HUES64 (cell line): ENCODE measurements around the gene SH2D7.

Source experiments
- H3K27ac ChIP-seq: 2 replicates; pipeline ENCODE4 v1.7.0; 2013; ENCODE audit warnings: low read depth, low read length, inconsistent platforms
- H3K27me3 ChIP-seq: 2 replicates; pipeline ENCODE4 v1.6.1; 2013; ENCODE audit warnings: mild to moderate bottlenecking, low read length; ENCODE audit not compliant: insufficient read depth
- H3K36me3 ChIP-seq: 2 replicates; pipeline ENCODE4 v1.6.1; 2013; ENCODE audit warnings: mild to moderate bottlenecking, low read length; ENCODE audit not compliant: insufficient read depth
- H3K4me1 ChIP-seq: 2 replicates; pipeline ENCODE4 v1.6.1; 2013; ENCODE audit warnings: mild to moderate bottlenecking, low read length, moderate library complexity; ENCODE audit not compliant: insufficient read depth
- H3K4me3 ChIP-seq: 2 replicates; pipeline ENCODE4 v1.5.1; 2013; ENCODE audit warnings: mild to moderate bottlenecking, low read length, moderate library complexity
- H3K9ac ChIP-seq: 2 replicates; pipeline ENCODE4 v1.6.1; 2013; ENCODE audit warnings: mild to moderate bottlenecking, low read depth, low read length
- H3K9me3 ChIP-seq: 2 replicates; pipeline ENCODE4 v1.6.1; 2013; ENCODE audit warnings: low read depth, low read length; ENCODE audit not compliant: insufficient read depth
- WGBS: fragments of 150-250, 120-280 bp; methylation state at CpG from one replicate; pipeline ENCODE4 v1.1.7; 2013; ENCODE audit warnings: missing lambda C conversion rate; 5-methylcytosine and 5-hydroxymethylcytosine counted together

The SH2D7 gene

GRCh38 chr15:78100886-78101285, 8.5 kb downstream of the SH2D7 start:
- Histone ChIP-seq H3K27me3 (no peaks in the 10 kb centered on the region), H3K9ac (no peak overlapping the region), H3K27ac (no peak overlapping the region), H3K9me3 (no peaks in the 10 kb centered on the region), H3K4me1 (no peaks in the 10 kb centered on the region), H3K36me3 (no peaks in the 10 kb centered on the region), H3K4me3 (no peak overlapping the region)
- WGBS: 94% methylated on average over 2 of the region's 2 CpGs

- H3K27me3 ChIP-seq: no peaks in the 10 kb centered on the region
- H3K4me3 ChIP-seq: no peak overlapping the region
- no peak overlapping the region for H3K27ac ChIP-seq
- 90% methylated on average over 5 of the region's 5 CpGs for WGBS
- H3K9ac ChIP-seq: no peak overlapping the region
- no peaks in the 10 kb centered on the region for H3K4me1 ChIP-seq
- H3K36me3 ChIP-seq: no peaks in the 10 kb centered on the region
- no peaks in the 10 kb centered on the region for H3K9me3 ChIP-seq
Measured at GRCh38 chr15:78101423-78102105, 9.2 kb downstream of the SH2D7 start.

- Histone ChIP-seq H3K27ac (no peak overlapping the region), H3K36me3 (peaks cover under 1% of the 10 kb centered on the region; the same call in 1 of the 2 replicates), H3K9ac (no peak overlapping the region), H3K27me3 (no peaks in the 10 kb centered on the region), H3K9me3 (no peaks in the 10 kb centered on the region), H3K4me3 (no peak overlapping the region), H3K4me1 (no peaks in the 10 kb centered on the region)
- 81% methylated on average over 1 of the region's 1 CpG for WGBS
Measured at GRCh38 chr15:78102211-78102610, 9.8 kb downstream of the SH2D7 start.

GRCh38 chr15:78102741-78103140, 10.4 kb downstream of the SH2D7 start:
- Histone ChIP-seq H3K4me1 (no peaks in the 10 kb centered on the region), H3K4me3 (no peak overlapping the region), H3K27me3 (no peaks in the 10 kb centered on the region), H3K36me3 (peaks cover 4% of the 10 kb centered on the region; the same call in 1 of the 2 replicates), H3K27ac (no peak overlapping the region), H3K9me3 (no peaks in the 10 kb centered on the region), H3K9ac (no peak overlapping the region)
- 73% methylated on average over 6 of the region's 6 CpGs for WGBS

DNA sequence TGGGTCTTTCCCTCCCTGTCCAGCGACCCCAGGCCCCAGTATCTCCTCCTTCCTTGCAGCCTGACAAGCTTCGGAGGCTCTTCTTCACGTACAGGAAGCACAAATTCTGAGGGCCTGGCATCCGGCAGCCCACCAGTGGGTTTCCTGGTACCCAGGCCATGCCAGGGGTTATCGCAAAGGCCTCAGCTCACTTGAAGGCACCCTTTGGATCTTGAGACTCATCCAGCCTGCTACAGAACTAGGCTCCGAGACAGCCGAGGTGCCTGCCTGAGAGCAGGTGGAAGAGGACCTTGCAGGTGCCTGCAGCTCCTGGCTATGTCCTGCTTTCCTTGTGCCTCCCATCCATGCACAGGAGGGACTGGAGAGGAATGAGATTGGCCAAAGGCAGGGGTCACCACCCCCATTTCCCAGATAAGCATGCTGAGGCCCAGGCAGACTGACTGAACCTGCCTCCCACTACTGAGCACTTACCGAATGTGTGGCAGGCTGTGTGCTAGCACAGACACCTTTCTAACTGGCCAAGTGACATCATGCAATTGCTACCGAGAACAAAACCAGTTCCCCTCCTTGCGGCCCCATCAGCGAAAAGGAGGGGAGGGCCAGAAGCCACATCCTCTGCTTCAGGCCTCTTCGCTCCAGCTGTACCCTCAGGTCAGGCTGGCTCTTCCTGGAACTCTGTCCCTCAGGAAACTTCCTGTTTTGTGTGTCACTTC, 11.2 kb downstream of the SH2D7 start:
- WGBS: 93% methylated on average over 12 of the region's 12 CpGs
- Histone ChIP-seq H3K4me1 (no peaks in the 10 kb centered on the region), H3K27me3 (no peaks in the 10 kb centered on the region), H3K27ac (no peak overlapping the region), H3K4me3 (no peak overlapping the region), H3K9me3 (no peaks in the 10 kb centered on the region), H3K36me3 (peaks cover 4% of the 10 kb centered on the region; the same call in 1 of the 2 replicates), H3K9ac (no peak overlapping the region)

DNA sequence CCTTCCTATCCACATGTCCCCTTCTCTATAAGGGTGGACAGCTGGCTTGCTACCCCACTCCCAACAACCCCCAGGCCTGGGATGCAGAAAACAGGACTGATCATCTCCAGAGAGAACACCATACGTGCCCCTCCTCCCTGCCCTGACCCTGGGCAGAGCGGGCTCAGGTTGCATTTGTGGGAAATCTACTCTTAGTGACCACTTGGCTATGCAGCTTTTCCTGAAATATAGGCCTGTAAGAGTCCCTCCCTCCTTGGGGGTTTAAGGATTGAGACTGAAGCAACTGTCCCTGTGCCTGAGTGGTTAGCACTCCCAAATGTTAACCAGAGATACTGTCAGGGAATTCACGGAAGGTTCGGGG, 11.7 kb downstream of the SH2D7 start:
- 90% methylated on average over 4 of the region's 4 CpGs for WGBS
- Histone ChIP-seq H3K4me3 (no peak overlapping the region), H3K27me3 (no peaks in the 10 kb centered on the region), H3K9ac (no peak overlapping the region), H3K27ac (no peak overlapping the region), H3K4me1 (no peaks in the 10 kb centered on the region), H3K36me3 (peaks cover 4% of the 10 kb centered on the region; the same call in 1 of the 2 replicates), H3K9me3 (no peaks in the 10 kb centered on the region)

GRCh38 chr15:78104566-78105475, 12.5 kb downstream of the SH2D7 start:
- no peaks in the 10 kb centered on the region for H3K4me1 ChIP-seq
- H3K4me3 ChIP-seq: no peak overlapping the region
- no peaks in the 10 kb centered on the region for H3K9me3 ChIP-seq
- peaks cover 4% of the 10 kb centered on the region; the same call in 1 of the 2 replicates for H3K36me3 ChIP-seq
- 91% methylated on average over 12 of the region's 12 CpGs for WGBS
- no peak overlapping the region for H3K27ac ChIP-seq
- no peak overlapping the region for H3K9ac ChIP-seq
- no peaks in the 10 kb centered on the region for H3K27me3 ChIP-seq

DNA sequence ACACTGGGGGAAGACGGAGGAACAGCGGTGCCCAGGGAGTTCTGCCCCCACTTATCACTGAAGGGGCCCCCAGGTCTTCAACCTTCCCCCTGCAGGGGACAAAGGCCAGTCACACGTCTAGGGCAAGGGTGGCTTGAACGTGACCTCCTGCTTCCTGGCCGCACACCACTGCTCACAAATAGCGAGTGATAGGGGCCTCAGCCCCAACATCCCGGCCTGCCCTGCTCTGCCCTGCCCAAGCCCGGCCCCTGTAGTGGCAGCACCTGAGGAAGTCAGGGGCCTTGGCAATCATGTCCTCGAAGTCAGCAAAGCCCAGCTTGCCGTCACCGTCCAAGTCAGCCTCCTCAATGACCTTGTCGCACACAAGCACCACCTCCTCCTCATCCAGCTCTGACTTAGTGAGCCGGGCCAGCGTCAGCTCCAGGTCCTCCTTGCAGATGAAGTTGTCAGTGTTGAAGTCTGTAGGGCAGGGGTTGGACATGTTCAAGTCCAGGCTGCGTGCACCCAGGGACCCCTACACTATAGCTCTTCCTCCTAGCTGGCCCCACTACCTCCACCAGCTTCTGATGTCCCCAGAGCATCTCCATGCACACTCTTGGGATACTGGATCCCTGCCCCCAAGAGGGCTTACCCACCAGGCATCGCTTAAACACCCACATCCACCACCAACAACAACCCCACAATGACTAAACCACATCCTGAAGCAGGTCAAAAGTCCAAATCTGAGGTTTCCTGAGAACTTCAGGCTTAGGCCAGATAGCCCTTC, 13.3 kb downstream of the SH2D7 start:
- WGBS: 95% methylated on average over 16 of the region's 16 CpGs
- no peak overlapping the region for H3K27ac ChIP-seq

DNA sequence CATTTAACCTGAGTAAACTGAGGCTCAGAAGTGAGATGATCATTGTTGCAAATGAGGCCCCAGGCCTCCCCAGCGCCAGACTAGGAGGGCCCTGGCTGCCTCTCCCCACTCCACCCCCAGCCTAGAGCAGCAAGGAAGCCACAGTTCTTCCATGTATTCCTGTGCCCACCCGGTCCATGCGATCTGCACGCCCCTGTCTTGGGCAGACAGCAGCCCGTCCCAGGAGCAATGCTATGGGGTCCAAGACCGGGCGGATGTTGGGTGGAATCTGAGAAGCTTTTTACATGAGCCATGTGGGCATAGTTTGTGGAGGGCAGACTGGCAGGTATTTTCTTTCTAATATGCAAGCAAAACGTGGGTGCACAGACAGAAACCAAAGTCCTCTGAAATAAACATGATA, 15.1 kb downstream of the SH2D7 start:
- no peaks in the 10 kb centered on the region for H3K4me1 ChIP-seq
- H3K4me3 ChIP-seq: no peak overlapping the region
- 96% methylated on average over 8 of the region's 8 CpGs for WGBS

More for the DNA sequence above, 13.3 kb downstream of the SH2D7 start:
- Histone ChIP-seq H3K4me3 (no peak overlapping the region), H3K9ac (no peak overlapping the region), H3K4me1 (no peaks in the 10 kb centered on the region), H3K27me3 (no peaks in the 10 kb centered on the region), H3K36me3 (peaks cover 4% of the 10 kb centered on the region; the same call in 1 of the 2 replicates), H3K9me3 (no peaks in the 10 kb centered on the region)

GRCh38 chr15:78108300-78109084, 16.1 kb downstream of the SH2D7 start:
- no peak overlapping the region for H3K9ac ChIP-seq
- no peaks in the 10 kb centered on the region for H3K9me3 ChIP-seq
- H3K27me3 ChIP-seq: no peaks in the 10 kb centered on the region
- WGBS: 63% methylated on average over 11 of the region's 11 CpGs
- H3K27ac ChIP-seq: no peak overlapping the region
- no peak overlapping the region for H3K4me3 ChIP-seq
- peaks cover 4% of the 10 kb centered on the region; the same call in 1 of the 2 replicates for H3K36me3 ChIP-seq
- no peaks in the 10 kb centered on the region for H3K4me1 ChIP-seq

More for the DNA sequence above, 15.1 kb downstream of the SH2D7 start:
- Histone ChIP-seq H3K27me3 (no peaks in the 10 kb centered on the region), H3K9ac (no peak overlapping the region), H3K9me3 (no peaks in the 10 kb centered on the region), H3K36me3 (peaks cover 4% of the 10 kb centered on the region; the same call in 1 of the 2 replicates), H3K27ac (no peak overlapping the region)
